Hepatocyte (in vitro differentiated cells): ENCODE results near the gene SPTAN1.

Experiments
- EZH2 ChIP-seq: fragments of 200-600 bp; sonication (generic); IDR thresholded peaks from 2 replicates; pipeline ENCODE4 v1.6.1; 2016; ENCODE audit warnings: antibody characterized with exemption, mild to moderate bottlenecking, borderline replicate concordance
- EZH2phosphoT487 ChIP-seq: fragments of 200-600 bp; sonication (generic); IDR thresholded peaks from one replicate; pipeline ENCODE4 v1.6.1; 2018; ENCODE audit warnings: antibody characterized with exemption, mild to moderate bottlenecking, low read depth, moderate library complexity; ENCODE audit not compliant: unreplicated experiment, severe bottlenecking
- TF ChIP-seq, protein P1 (sequence below): fragments of 200-600 bp; sonication (generic); IDR thresholded peaks from 2 replicates; pipeline ENCODE4 v1.5.1; 2016; ENCODE audit warnings: antibody characterized with exemption, mild to moderate bottlenecking; ENCODE audit not compliant: poor library complexity

- TF ChIP-seq, protein P1, sequence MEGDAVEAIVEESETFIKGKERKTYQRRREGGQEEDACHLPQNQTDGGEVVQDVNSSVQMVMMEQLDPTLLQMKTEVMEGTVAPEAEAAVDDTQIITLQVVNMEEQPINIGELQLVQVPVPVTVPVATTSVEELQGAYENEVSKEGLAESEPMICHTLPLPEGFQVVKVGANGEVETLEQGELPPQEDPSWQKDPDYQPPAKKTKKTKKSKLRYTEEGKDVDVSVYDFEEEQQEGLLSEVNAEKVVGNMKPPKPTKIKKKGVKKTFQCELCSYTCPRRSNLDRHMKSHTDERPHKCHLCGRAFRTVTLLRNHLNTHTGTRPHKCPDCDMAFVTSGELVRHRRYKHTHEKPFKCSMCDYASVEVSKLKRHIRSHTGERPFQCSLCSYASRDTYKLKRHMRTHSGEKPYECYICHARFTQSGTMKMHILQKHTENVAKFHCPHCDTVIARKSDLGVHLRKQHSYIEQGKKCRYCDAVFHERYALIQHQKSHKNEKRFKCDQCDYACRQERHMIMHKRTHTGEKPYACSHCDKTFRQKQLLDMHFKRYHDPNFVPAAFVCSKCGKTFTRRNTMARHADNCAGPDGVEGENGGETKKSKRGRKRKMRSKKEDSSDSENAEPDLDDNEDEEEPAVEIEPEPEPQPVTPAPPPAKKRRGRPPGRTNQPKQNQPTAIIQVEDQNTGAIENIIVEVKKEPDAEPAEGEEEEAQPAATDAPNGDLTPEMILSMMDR: no peak
- TF ChIP-seq EZH2phosphoT487 (no peak), EZH2 (no peak)
Measured at GRCh38 chr9:128555180-128555721, 2.9 kb downstream of the SPTAN1 start.
